GM19467 (cell line): ENCODE results near the gene CHL1.

Experiments used
- ATAC-seq: cut with Tn5 transposase; IDR thresholded peaks from one replicate; pipeline ENCODE4 v1.9.1; 2021; ENCODE audit warnings: mild to moderate bottlenecking, moderate library complexity; ENCODE audit not compliant: unreplicated experiment

CHL1 gene

DNA sequence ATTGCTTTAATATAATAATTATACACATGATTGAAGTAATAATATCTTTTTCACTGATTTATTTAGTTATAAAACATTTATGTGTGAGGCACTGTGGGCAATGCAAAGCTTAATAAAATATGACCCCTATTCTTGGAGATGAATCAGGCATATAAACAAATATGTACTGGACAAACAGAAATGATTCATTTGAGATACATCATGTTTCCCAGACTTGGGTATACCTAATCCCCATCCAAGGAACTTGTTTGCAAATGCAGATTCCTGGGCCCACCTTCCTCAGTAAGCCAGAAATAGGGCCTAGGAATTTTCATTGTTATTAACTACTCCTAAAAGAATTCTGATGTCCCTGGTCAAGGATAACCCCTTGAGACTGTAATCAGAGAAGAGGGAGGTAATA lies 184.2 kb downstream of the CHL1 start:
- no peak for ATAC-seq

DNA sequence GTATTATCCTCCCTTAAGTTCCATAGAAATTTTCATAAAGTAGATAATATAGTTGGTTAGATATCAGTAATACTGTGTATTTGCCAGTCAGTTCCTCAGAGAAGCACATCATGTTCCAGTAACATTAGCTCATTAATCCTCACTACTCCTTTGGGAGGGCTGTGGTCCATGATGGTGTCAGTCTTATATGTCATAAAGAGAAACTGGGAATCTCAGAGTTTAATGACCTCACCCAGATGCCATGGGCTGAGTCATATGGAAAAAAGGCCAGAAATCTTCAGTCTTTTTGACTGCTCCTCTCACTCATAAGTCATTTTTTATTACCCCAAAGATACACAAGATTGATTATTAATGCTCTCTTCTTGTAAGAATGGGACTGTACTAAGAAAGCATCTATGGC lies 188.6 kb downstream of the CHL1 start:
- no peak for ATAC-seq

DNA sequence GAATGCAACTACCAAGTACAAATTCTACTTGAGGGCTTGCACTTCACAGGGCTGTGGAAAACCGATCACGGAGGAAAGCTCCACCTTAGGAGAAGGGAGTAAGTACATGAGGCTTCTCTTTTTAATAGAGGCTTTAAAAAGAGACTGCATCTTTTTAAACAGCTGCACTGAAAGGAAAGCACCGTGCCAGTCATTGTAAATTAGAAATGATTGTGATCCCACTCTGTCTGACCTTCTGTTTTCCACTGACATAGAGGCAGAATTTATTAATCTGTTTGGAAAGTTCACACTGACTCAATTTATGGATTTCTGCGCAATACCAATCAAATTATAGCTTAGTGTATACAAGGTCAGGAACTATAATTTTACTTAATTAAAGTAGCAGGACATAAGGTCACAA lies 198.2 kb downstream of the CHL1 start:
- no peak for ATAC-seq

DNA sequence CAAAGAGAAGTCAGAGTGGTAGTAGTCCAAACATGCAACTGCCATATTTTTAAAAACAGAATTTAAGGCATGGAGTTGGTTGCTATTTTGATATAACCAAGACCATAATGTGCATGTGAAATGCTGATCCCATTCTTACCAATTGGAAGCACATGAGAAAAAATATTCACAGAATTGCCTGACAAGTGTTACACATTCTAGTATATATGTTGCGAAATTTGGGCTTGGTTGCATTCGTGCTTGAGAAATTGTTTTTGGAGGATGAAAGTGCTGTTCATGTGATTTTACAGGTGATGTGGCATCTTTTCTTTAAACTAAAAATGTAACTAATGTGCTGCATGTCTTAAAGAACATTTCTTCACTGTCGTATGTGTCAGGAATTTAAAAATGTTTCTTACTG lies 199.7 kb downstream of the CHL1 start:
- ATAC-seq, result no peak

DNA sequence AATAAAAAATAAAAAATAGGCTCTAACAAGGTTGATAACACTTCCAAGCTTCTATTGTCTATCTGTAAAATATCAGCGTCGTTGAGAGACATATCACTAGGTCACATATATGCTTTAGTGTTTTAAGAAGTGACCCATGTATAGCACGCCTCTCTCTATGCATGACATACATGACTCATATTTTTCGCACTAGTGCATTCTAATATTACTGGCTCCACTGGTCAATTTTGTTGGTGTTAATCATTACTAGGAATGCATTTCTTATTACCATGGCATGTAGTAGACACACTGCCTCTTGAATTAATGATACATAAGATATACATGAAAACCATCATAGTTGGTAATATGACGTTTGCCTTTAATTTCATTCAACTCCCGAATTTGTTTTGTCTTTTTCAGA lies 203.1 kb downstream of the CHL1 start:
- ATAC-seq, result no peak

DNA sequence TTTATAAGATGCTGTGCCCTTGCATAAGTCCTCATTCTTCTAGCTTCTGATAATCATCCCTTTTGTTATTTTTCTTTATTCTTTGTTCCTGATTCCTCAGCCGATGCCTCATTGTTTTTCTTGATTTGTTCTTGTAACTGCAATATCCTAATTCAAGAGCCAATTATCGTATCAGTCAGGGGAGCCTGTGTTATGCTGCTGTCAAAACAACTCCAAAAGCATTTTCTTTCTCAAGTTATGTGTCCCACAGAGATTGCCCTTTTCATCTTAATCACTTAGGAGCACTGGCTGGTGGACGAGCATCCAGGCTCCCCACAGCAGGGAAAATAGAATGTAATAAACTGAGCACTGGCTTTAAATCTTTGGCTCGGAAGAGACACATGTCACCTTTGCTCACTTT lies 207.3 kb downstream of the CHL1 start:
- no peak for ATAC-seq

DNA sequence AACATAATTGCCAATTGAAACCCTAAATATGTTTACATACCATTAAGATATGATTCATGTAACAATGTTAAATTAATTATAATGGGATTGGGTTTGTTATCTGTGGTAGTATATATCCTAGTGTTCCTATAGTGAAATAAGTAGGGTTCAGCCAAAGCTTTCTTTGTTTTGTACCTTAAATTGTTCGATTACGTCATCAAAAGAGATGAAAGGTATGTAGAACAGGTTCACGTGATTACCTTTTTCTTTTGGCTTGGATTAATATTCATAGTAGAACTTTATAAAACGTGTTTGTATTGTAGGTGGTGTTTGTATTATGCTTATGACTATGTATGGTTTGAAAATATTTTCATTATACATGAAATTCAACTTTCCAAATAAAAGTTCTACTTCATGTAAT lies 212.4 kb downstream of the CHL1 start:
- no peak for ATAC-seq

DNA sequence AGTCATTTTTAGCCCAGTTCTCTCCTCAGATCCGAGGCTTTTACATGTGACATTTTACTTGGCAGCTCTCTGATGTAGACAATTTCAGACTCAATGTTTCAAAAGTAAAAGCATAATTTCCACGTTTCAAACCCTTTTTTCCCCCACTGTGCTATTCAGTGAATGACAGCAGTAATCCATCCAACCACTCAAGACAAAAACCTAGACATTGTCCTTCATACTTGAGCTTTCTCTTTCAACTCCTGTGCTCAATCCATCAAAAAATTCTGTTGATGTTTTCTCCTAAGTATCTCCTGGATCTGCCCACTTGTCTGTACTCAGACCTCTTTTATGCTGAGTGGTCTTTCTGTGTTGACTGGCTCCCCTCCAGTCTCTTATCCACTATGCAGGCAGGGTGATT lies 214.7 kb downstream of the CHL1 start:
- ATAC-seq, result no peak

DNA sequence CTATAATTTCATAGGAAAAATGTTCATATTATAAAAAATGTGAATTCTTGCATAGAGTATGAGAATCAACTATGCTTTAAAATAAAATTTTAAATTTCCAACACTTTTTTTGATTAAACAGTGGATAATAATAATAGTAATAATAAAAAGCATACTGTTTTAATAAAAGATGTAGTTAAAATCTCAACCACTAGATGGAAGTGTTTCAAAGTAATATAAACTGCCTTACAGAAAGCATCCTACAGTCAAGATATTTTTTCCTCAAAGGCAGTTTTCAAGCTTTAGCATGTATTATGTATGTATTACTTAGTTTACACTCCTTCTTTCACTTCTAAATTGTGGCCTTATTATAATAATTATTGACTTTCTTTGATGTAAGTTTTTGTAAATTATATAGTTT lies 217.5 kb downstream of the CHL1 start:
- no peak for ATAC-seq

DNA sequence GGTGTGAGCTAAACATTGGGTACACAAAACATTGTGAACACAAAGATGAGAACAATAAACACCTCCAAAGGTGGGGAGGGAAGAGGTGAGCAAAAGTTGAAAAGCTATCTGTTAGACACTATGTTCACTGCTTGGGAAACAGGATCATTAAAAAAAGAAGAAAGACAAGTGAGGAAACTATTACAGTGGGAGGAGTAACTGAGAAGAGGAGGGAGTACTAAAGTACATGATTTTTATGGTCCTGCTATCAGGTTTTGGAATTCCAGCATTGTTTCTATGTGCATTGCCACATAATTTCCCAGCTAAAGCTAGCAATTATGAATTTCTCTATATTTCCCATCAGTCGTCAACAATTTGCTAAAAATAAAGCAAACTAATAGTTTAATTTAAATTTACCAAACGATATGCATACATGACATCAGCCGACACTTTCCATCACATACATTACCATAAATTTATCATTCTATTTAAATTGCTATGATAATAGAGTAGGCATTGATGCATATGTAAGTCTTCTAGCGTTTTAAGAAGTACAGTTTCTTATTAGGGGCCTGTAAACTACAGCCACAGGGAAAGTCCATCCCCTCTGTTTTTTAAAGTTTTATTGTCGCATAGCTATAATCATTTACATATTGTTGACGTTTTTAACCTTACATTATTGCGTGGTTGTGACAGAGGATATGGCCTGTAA lies 221.8 kb downstream of the CHL1 start:
- no peak for ATAC-seq

DNA sequence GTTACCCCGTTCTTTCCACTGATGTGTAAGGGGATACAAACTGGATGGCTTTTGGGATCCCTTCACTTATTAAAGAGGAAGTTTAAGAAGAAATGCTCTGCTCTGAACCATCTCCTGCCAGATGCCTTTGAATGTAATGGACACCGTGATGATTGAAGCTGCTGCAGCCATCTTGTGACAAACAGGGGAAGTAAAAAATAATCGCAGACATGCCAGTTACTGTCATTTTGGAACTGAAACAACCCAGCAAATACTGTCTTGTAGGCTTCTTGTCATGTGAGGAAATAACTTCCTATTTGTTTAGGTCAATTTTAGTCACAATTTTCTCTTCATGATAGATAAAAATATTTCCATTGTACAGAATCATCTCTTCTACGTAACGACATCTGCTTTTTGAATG lies 224.0 kb downstream of the CHL1 start:
- ATAC-seq, result peak; percentile 54

DNA sequence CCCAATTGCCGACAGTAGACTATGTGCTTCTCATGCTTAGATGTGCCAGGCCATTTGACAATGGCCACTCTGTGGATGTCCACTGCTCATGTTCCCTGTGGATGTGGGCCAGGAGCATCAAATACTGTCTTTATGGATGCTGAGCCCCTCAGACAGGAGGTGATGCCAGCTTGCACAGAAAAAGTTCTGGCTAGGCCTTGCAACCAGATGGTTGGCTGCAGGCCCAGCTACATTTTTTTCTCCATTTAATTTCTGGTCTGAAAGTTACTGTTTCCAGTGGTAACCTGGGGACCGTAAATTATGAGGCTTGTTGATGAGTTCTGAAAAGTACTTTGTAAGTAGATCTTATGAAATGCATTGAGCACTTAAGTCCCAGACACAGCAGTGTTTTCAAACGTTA lies 228.5 kb downstream of the CHL1 start:
- ATAC-seq, result no peak

DNA sequence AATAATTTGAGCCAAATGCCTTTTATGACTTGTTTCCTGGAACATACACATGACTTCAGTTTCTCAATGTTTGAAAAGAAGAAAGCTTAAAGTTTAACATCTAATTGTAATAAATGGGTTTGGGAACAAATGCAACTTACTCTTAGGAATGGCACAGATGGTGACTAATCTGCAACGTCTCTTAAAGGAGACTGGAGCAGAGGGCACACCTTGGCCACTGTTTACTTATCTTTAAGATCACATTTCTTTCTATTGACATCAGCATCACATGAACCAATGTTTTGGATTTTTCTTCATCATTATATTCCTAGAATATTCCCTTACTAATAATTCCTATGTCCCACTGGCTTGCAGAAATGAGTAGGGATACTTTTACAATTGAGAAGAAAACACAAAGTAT lies 229.5 kb downstream of the CHL1 start:
- no peak for ATAC-seq

DNA sequence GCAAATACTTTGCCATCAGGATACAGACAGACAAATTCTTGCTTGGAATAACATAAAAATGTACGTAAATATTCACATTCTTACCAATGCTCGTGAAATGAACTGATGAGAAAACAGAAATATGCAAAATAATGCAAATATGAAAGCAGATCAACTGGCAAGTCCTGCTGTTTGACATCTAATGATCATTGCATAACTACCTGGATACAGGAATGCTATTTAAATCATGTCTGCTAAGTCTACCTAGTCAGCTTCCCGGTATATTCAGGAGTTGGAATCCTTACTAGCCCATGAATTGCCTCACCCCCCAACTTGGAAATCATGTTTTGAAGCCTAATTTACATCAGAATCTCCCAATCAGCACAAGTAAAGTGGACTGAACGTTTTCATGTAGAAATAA lies 230.6 kb downstream of the CHL1 start:
- ATAC-seq, result no peak

DNA sequence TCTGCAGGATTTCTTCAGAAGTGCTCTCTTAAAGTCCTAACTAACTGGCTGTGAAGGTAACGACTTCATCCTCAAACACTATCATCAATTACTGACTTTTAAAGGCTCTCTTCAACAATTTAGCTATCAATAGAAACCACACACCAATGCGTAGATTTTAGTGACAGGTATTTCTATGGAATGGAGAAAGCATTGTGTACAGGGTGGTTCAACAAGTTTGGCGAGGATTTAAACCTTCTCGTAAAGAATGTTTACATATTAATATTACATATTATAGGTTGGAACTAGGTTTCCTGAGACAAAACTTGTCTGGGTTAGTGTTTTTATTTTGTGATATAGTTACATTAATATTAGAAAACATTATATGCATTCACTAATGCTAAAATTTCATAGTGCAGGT lies 233.6 kb downstream of the CHL1 start:
- ATAC-seq, result no peak

DNA sequence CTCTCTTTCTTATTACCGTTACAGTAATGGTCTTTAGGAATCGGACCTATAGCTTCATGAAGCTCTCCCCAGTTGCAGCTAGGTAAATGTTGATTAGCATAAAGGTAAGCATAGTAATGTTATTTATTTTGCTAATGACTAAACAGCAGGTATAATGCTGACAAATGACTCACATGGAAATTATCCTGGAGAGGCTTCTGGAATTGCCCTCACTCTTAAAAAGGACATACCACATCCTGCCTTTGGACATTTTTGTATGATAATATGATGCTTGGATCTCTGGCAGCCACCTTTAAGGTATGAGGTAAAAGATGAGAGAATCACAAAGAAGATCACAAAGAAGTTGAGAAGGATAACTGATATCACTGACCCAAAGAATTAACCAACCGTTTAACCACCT lies 238.6 kb downstream of the CHL1 start:
- ATAC-seq, result no peak

DNA sequence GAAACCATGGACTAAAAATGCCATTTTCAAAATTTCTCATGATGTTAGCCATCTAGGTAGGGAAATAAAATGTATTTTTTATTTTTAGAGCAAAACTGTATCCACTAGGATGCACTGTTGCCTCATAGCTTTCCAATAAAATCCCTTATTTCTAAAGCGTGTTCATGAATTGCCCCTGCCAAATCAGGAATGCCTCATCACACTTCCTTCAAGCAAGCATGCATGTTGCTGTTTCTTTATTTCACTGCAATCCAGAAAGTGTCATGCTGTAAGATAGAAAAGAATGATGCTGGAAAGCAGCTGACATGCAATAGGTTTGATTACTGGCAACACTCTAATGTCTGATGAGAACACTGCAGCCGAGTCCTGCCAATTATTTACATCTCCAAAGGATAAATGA lies 239.5 kb downstream of the CHL1 start:
- no peak for ATAC-seq

DNA sequence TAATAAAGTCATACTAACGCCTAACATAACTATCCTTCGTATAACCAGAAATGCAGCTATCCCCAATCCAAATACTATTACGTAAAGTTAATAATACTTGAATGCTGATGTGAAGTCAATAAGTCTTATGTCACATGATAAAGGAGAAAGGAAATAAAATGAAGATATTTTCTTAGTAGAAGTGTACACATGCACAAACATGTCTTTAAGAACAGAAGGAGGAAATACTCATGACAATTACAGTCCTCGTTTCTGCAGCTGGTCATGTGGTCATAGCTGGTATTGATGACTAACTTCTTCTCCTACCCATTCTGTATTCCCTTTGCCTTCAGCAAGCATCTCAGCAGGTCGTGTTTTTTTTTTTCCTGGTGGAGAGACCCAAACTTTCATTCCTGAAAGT lies 244.3 kb downstream of the CHL1 start:
- no peak for ATAC-seq

DNA sequence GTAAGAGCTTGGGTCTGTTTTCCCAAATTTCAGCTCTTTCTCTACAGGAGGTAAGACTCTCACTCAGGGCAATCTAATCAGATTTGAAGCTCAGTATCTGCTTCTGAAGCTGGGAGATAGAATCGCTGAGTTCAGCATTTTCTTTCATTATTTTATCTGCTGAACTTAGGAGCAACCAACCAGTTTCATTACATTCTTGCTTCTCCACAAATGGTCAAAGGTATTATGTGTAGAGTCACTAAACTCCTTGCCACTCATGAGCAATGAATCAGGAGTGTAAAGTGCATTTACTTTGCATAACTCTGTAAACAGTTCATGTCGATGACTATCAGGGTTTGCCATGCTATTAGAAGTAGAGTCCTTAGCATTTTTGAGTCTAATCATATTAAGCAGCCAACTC lies 249.4 kb downstream of the CHL1 start:
- no peak for ATAC-seq

DNA sequence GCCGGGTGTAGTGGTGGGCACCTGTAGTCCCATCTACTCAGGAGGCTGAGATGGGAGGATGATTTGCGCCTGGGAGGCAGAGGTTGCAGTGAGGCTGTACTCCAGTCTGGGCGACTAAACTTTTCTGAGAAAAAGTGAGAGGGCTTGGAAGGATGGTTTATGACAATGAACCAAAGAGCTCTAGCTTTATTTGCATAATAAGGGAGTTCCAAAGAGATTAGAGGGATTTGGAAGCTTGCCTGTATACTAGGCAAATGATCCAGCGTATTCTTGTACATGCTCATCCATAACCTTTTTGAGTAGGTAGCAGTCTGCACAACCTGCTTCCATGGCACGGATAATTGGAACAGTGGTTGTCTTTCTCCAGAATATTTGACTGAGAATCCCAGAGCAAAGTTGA lies 251.1 kb downstream of the CHL1 start:
- no peak for ATAC-seq

DNA sequence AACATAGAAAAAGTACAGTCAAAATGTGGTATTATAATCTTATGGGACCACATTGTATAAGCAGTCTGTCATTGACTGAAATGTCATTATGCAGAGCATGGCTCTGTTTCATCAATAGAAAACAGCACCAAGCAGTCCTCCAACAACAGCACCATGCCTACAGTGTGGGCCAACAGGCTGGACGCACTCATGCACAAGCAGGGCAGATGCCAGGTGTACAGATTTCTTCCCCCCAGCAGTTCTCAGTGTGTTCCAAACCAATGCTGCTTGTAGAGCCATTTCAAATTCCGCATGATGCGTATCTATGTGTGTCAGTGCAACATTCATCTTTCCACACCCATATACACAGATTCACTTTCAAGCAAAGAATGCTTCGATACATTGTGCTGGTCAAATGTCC lies 253.1 kb downstream of the CHL1 start:
- ATAC-seq, result no peak

DNA sequence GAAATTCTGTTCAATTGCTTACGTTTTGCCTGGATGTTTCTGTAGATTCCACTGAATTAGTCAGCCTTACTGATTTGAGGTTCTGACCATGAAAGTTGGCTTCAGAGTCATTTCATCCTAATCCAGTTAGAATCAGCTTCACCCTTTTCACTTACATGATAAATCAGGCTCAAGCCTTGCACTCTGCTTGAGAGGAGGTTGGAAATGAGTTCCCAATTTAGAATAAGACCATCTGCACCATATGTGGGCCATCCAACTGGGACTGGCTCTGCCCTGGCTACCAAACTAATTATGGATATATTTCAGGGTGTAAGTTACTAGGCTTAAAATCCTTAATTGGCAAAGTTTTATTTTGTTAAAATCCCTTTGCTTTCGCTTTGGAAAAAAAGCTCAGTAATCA lies 255.7 kb downstream of the CHL1 start:
- no peak for ATAC-seq

DNA sequence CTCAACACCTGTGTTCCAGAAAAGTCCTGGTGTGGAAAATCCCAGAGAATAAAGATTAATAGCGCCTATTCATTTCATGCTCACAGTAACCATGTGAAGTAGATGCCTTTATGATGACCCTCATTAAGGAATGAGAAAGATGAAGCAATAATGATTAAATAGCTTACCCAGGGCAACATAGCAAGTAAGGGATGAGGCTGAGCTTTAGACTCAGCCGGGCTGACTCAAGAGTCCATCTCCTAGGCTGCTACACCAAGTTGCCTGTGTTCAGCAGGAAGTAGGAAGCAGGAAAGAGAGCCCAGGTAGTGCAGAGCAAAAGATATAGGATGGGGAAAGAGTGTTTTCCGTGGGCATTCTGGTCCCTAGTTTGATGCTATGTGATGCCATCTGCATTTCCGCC lies 256.5 kb downstream of the CHL1 start:
- ATAC-seq, result no peak

DNA sequence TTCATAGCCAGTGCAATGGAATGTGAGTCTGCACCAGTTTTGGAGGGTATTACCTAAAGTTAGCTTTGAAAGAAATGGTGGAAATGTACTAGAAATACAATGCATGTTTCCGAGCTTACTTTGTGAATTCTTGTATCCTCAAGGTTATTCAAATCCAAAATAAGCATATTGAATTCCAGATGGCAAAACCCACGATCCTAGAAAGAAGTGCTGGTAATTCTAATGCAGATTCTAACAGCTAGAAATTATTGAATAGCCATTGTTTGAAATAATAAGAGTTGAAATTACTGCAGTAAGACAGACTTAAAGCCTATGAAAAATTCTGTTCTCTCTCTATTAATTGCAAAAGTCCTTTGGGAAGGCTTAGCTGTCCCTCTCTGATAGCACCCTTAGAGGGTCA lies 258.4 kb downstream of the CHL1 start:
- ATAC-seq, result no peak
